B cell (primary cell): ENCODE data around the gene ARHGEF10L.

ENCODE experiments used
- EZH2 ChIP-seq: IDR thresholded peaks from 2 replicates; pipeline ENCODE4 v1.6.1; 2012; ENCODE audit warnings: borderline replicate concordance, low read depth, mild to moderate bottlenecking, moderate library complexity, low read length; ENCODE audit not compliant: insufficient read depth, poor library complexity, severe bottlenecking
- TF ChIP-seq, protein P1 (sequence below): fragments of 200-600 bp; IDR thresholded peaks from one replicate; pipeline ENCODE4 v1.8.0; 2022; ENCODE audit warnings: antibody characterized with exemption, mild to moderate bottlenecking

DNA sequence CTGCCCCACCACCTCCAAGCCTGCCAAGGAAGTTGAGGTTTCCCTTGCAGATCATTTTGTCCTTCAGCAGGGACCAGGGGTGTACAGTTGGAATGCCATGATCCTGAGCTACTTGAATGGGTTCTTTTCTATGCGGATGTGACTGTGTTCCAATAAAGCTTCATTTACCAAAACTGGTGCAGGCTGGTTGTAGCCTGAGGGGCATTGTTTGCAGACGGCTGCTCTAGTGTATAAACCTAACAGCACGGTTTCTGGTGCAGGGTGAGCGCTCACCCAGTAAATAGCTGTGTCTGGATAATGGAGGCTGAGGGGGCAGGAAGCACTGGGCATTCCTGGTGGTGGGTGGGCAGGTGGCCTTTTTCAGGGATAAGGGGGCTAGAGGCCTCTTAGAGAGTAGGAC is 142.9 kb downstream of the ARHGEF10L start:
- TF ChIP-seq, protein P1, sequence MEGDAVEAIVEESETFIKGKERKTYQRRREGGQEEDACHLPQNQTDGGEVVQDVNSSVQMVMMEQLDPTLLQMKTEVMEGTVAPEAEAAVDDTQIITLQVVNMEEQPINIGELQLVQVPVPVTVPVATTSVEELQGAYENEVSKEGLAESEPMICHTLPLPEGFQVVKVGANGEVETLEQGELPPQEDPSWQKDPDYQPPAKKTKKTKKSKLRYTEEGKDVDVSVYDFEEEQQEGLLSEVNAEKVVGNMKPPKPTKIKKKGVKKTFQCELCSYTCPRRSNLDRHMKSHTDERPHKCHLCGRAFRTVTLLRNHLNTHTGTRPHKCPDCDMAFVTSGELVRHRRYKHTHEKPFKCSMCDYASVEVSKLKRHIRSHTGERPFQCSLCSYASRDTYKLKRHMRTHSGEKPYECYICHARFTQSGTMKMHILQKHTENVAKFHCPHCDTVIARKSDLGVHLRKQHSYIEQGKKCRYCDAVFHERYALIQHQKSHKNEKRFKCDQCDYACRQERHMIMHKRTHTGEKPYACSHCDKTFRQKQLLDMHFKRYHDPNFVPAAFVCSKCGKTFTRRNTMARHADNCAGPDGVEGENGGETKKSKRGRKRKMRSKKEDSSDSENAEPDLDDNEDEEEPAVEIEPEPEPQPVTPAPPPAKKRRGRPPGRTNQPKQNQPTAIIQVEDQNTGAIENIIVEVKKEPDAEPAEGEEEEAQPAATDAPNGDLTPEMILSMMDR = no peak
- no peak for TF ChIP-seq EZH2
